ENCODE measurements around the gene CEP85.

DNA sequence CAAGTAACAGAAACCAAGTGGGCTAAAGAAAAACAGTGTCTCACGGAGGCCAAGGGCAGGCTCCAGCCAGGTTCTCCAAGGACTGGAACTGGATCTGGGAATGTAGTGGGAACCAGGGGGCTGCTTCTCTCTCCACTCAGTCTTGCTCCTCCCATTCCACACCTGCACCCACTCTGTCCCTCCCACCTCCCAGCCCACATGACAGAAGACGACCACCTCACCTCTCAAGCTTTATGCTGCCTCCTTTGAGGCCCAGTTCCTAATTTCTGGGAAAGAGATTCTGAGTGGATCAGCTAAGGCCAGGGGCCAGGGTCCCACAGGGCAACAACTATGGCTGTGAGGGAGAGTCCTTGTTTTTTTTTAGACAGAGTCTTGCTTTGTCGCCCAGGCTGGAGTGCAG lies 18.8 kb upstream of the CEP85 start:
- TF ChIP-seq CTCF (conservative IDR thresholded peaks at IDR 0.05 in 1 of 2, IDR thresholded peaks at IDR 0.05 in 1 of 2; ENCODE audit: extremely low read depth in 1 of 2, insufficient read depth in 1 of 2, low read depth in 1 of 2, low read length in 2 of 2) (no peak), EZH2 (IDR thresholded peaks at IDR 0.05; ENCODE audit: borderline replicate concordance, low read length) (no peak)

Measured in mammary epithelial cell (primary cell).